GM12878 (cell line): ENCODE data around the gene CAMK2D. TPM values are rescaled to one million over a fixed set of nuclear protein-coding genes. Genes with fewer than 3 reads are reported as not detected.
A peak's percentile ranks its signal among the peaks of the same experiment; 100 is the strongest.

Experiments
- ATAC-seq: fragments of 200-7000 bp; cut with Tn5 transposase; 3 replicates; pipeline ENCODE4 v1.9.1; 2020; ENCODE audit warnings: mild to moderate bottlenecking, moderate library complexity
- BruUV-seq: library from RNA; stranded (reverse); fragments of 400-500 nt; replicated peaks from 2 replicates; lab custom pipeline; 2021; lab: Mats Ljungman, UMichigan
- CTCF ChIA-PET: fragments of 300-600 bp; sonication (Branson Sonifier 250); formaldehyde crosslinking; extraction: SDS; loops from one replicate; lab custom pipeline; 2021; ENCODE audit warnings: inconsistent platforms; lab: Yijun Ruan, JAX
- POLR2A ChIA-PET: fragments of 350-600 bp; formaldehyde crosslinking; extraction: SDS; loops from one replicate; lab custom pipeline; 2021; ENCODE audit warnings: inconsistent platforms; lab: Charles Lee
- RAD21 ChIA-PET: fragments of 300-600 bp; sonication (Branson Sonifier 250); formaldehyde crosslinking; loops from one replicate; lab custom pipeline; 2023; ENCODE audit warnings: antibody characterized with exemption; ENCODE audit not compliant: unreplicated experiment; lab: Charles Lee
- SMC1A ChIA-PET: fragments of 300-600 bp; sonication (Branson Sonifier 250); formaldehyde crosslinking; loops from one replicate; lab custom pipeline; 2023; ENCODE audit not compliant: unreplicated experiment, uncharacterized antibody; lab: Charles Lee
- DNase-seq: peaks from one replicate; pipeline ENCODE4 v3.0.0-alpha.2; 2011; ENCODE audit warnings: low read depth, low spot score
- FAIRE-seq: peaks from 3 replicates; lab custom pipeline; 2011; peaks lifted over from hg19 to GRCh38; lab: Jason Lieb, UNC
- H2AFZ ChIP-seq: 2 replicates; pipeline ENCODE4 v1.6.0; 2011; ENCODE audit warnings: low read depth, low read length, control low read depth; ENCODE audit not compliant: control insufficient read depth
- H3K27ac ChIP-seq: 2 replicates; pipeline ENCODE4 v1.5.1; 2011; ENCODE audit warnings: control low read depth; ENCODE audit not compliant: control insufficient read depth, insufficient read depth
- H3K27me3 ChIP-seq, 2 experiments: replicated peaks in 1 of 2; 2 replicates each; pipeline versions ENCODE4 v1.6.0 to v1.6.1; 2011; ENCODE audit warnings: low read length in 1 of 2; ENCODE audit not compliant: control insufficient read depth in 2 of 2, insufficient read depth in 2 of 2
- H3K36me3 ChIP-seq, 2 experiments: 2 replicates each; pipeline ENCODE4 v1.5.1; 2011; ENCODE audit warnings: low read length in 1 of 2; ENCODE audit not compliant: control insufficient read depth in 2 of 2, insufficient read depth in 2 of 2
- H3K4me1 ChIP-seq: 2 replicates; pipeline ENCODE4 v1.6.1; 2011; ENCODE audit warnings: mild to moderate bottlenecking, low read length, moderate library complexity, mixed read lengths; ENCODE audit not compliant: control insufficient read depth, insufficient read depth
- H3K4me2 ChIP-seq: 2 replicates; pipeline ENCODE4 v1.6.0; 2011; ENCODE audit warnings: control low read depth; ENCODE audit not compliant: control insufficient read depth, insufficient read depth
- H3K4me3 ChIP-seq: fragments of 200-600 bp; sonication (generic); 2 replicates; pipeline ENCODE4 v1.5.1; 2016
- H3K79me2 ChIP-seq: 2 replicates; pipeline ENCODE4 v1.6.0; 2011; ENCODE audit warnings: low read length; ENCODE audit not compliant: control insufficient read depth, insufficient read depth
- H3K9ac ChIP-seq: 2 replicates; pipeline ENCODE4 v1.8.0; 2011; ENCODE audit warnings: low read length, control low read depth, mixed read lengths; ENCODE audit not compliant: control insufficient read depth, insufficient read depth
- H3K9me3 ChIP-seq: replicated peaks from 3 replicates; pipeline ENCODE4 v1.5.1; 2011; ENCODE audit warnings: mild to moderate bottlenecking, low read length; ENCODE audit not compliant: control insufficient read depth, insufficient read depth
- H4K20me1 ChIP-seq: 2 replicates; pipeline ENCODE4 v1.6.0; 2011; ENCODE audit not compliant: control insufficient read depth, insufficient read depth
- HCFC1 ChIP-seq: fragments of 150-350 bp; IDR thresholded peaks from 2 replicates; pipeline ENCODE4 v1.6.1; 2014; ENCODE audit warnings: low read length
- MXI1 ChIP-seq: fragments of 150-350 bp; IDR thresholded peaks from 2 replicates; pipeline ENCODE4 v1.6.1; 2011; ENCODE audit warnings: low read depth, mild to moderate bottlenecking, inconsistent platforms, low read length, improper control_type of control experiment
- NBN ChIP-seq: fragments of 450-650 bp; IDR thresholded peaks from 2 replicates; pipeline ENCODE4 v1.6.1; 2016
- POLR2A ChIP-seq: IDR thresholded peaks from 2 replicates; pipeline ENCODE4 v1.6.1; 2011; ENCODE audit warnings: low read depth, mild to moderate bottlenecking, low read length
- POU2F2 ChIP-seq: IDR thresholded peaks from 3 replicates; pipeline ENCODE4 v1.6.1; 2011; ENCODE audit warnings: low read depth, mild to moderate bottlenecking, low read length, borderline replicate concordance
- RAD51 ChIP-seq: fragments of 450-650 bp; IDR thresholded peaks from 2 replicates; pipeline ENCODE4 v1.6.1; 2016; ENCODE audit warnings: moderate library complexity, mild to moderate bottlenecking, inconsistent platforms
- YY1 ChIP-seq: IDR thresholded peaks from 2 replicates; pipeline ENCODE4 v1.6.1; 2011; ENCODE audit warnings: low read depth, mild to moderate bottlenecking, low read length
- ZBED1 ChIP-seq: IDR thresholded peaks from 2 replicates; pipeline ENCODE4 v1.6.1; 2016; ENCODE audit warnings: borderline replicate concordance
- ZNF622 ChIP-seq: fragments of 450-650 bp; IDR thresholded peaks from 2 replicates; pipeline ENCODE4 v1.6.1; 2017; ENCODE audit warnings: mild to moderate bottlenecking, inconsistent platforms
- WGBS: methylation state at CpG from one replicate; pipeline ENCODE4 v1.1.6; 2016; ENCODE audit warnings: low lambda C conversion rate; ENCODE audit not compliant: insufficient replicate concordance, insufficient coverage; ENCODE audit errors: missing lambda C conversion rate; 5-methylcytosine and 5-hydroxymethylcytosine counted together
- in situ Hi-C: fragments of 300-500 bp; cut with MboI; formaldehyde crosslinking; loops from 9 replicates; pipeline ENCODE4 v1.14.3; 2018; ENCODE audit warnings: mixed read lengths
- intact Hi-C: fragments of 100-400 bp; cut with micrococcal nuclease; formaldehyde crosslinking; loops from one replicate; pipeline ENCODE4 v1.14.2; 2022; ENCODE audit not compliant: unreplicated experiment
- polyA plus RNA-seq, 11 experiments: library from polyadenylated mRNA; depleted of rRNA in 4 of 11; unstranded in 6 of 11; stranded (reverse) in 5 of 11; fragments of >200 nt; fragmentation: Nextera tagmentation in 4 of 11; fragmentation: Illumina TruSeq in 1 of 11; extraction: Ambion mirVana in 4 of 11; extraction: Trizol in 1 of 11; gene quantifications; 1 replicate in 1 of 11; 2 replicates in 10 of 11; pipeline versions ENCODE4 v1.2.1 to v1.2.3, GENCODE V29; 2011 to 2016; ENCODE audit warnings: inconsistent platforms in 2 of 11, missing spikeins in 2 of 11, low read depth in 1 of 11
- total RNA-seq, 4 experiments: library from RNA; depleted of rRNA in 3 of 4; stranded (reverse); fragments of >200 nt in 3 of 4; fragmentation: Illumina TruSeq in 1 of 4; extraction: Trizol in 1 of 4; gene quantifications; 2 replicates each; pipeline versions ENCODE4 v1.2.1 to v1.2.3, GENCODE V29; 2013 to 2021
- TF ChIP-seq, protein P1 (sequence below): fragments of 150-350 bp; IDR thresholded peaks from 2 replicates; pipeline ENCODE4 v1.6.1; 2014; ENCODE audit warnings: mild to moderate bottlenecking, low read depth, low read length
- TF ChIP-seq, protein P2 (sequence below): IDR thresholded peaks from 2 replicates; pipeline ENCODE4 v1.6.1; 2011; ENCODE audit warnings: borderline replicate concordance, low read depth, mild to moderate bottlenecking, moderate library complexity, mixed read lengths, low read length; ENCODE audit not compliant: insufficient read depth; ENCODE audit errors: extremely low read length

Gene CAMK2D
- total and polyA plus RNA-seq, 10 of the 15 experiments (the other 5 are each of a cell fraction or from before 2014, with no cell fraction given): 6.9 to 88.5 (median 12.9) TPM

DNA sequence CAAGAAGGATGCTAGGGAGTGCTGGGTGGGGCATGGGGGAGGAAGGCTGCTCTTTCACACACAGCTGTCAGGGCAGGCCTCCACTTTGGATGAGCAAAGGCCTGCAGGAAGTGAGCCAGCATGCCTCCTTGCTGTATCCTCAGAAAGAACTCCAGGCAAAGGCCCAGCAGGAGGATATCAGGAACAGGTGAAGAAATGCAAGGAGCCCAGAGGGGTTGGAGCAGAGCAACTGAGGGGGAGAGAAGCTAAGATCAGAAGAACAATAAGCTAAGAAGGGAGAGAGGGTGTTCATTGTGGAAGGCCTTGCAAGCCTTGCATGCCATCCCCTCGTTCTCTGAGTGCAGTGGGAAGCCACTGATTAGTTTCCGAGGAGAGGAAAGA, 115.1 kb downstream of the CAMK2D start:
- POLR2A ChIA-PET: interaction anchor here (1.9 kb wide), 1 partner anchor 21 kb away, joined by 6 read pairs; no protein-coding TSS in a partner anchor
- TF ChIP-seq POLR2A: no peak
- TF ChIP-seq, protein P1, sequence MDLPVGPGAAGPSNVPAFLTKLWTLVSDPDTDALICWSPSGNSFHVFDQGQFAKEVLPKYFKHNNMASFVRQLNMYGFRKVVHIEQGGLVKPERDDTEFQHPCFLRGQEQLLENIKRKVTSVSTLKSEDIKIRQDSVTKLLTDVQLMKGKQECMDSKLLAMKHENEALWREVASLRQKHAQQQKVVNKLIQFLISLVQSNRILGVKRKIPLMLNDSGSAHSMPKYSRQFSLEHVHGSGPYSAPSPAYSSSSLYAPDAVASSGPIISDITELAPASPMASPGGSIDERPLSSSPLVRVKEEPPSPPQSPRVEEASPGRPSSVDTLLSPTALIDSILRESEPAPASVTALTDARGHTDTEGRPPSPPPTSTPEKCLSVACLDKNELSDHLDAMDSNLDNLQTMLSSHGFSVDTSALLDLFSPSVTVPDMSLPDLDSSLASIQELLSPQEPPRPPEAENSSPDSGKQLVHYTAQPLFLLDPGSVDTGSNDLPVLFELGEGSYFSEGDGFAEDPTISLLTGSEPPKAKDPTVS: no peak
- TF ChIP-seq POU2F2: no peak
- no peak for TF ChIP-seq ZBED1
- TF ChIP-seq, protein P2, sequence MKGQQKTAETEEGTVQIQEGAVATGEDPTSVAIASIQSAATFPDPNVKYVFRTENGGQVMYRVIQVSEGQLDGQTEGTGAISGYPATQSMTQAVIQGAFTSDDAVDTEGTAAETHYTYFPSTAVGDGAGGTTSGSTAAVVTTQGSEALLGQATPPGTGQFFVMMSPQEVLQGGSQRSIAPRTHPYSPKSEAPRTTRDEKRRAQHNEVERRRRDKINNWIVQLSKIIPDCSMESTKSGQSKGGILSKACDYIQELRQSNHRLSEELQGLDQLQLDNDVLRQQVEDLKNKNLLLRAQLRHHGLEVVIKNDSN: no peak
- TF ChIP-seq NBN: no peak
- no peak for TF ChIP-seq RAD51
- no peak for TF ChIP-seq YY1
- no peak for TF ChIP-seq HCFC1
- TF ChIP-seq MXI1: no peak
- no peak for TF ChIP-seq ZNF622
- Histone ChIP-seq H4K20me1 (no peaks in the 10 kb centered on the region), H3K27me3 (no peaks in the 10 kb centered on the region), H3K4me2 (no peak overlapping the region), H3K4me3 (no peak overlapping the region), H3K79me2 (peaks cover 3% of the 10 kb centered on the region), H3K36me3 (peaks cover 2 to 5% of the 10 kb centered on the region in 2 experiments; a peak in 2 of 4 replicates), H2AFZ (no peak overlapping the region), H3K9ac (no peak overlapping the region), H3K4me1 (peaks cover 2% of the 10 kb centered on the region), H3K27ac (no peak overlapping the region), H3K9me3 (no peaks in the 10 kb centered on the region)
- in situ Hi-C loops: no loop called here
- CTCF ChIA-PET: no interaction called here
- intact Hi-C loops: no loop called here
- no peak for DNase-seq
- ATAC-seq: 0 out of 3 replicates have a peak, but pooled peaks have one; percentile 15
- BruUV-seq: no TSS peak
- RAD21 ChIA-PET: interaction anchor here (1.1 kb wide), 1 partner anchor 83 kb away, joined by 3 read pairs; no protein-coding TSS in a partner anchor
- SMC1A ChIA-PET: interaction anchor here (1.2 to 17.1 kb wide), 5 partner anchors 8 to 91 kb away, joined by 3 to 282 read pairs (median 4); no protein-coding TSS in a partner anchor
- WGBS: 75% methylated on average over 2 of the region's 2 CpGs
- no peak for FAIRE-seq
